HepG2 (cell line): ENCODE data around the gene COG4. TPM values are rescaled to one million over a fixed set of nuclear protein-coding genes. Genes with fewer than 3 reads are reported as not detected.

Experiments used
- BRCA1 ChIP-seq: sonication (generic); formaldehyde crosslinking; IDR thresholded peaks from 2 replicates; pipeline ENCODE4 v1.4.0; 2020; ENCODE audit warnings: missing genetic modification reagents
- EHMT2 ChIP-seq: fragments of 200-600 bp; sonication (generic); IDR thresholded peaks from 2 replicates; pipeline ENCODE4 v1.7.0; 2017; ENCODE audit warnings: antibody characterized with exemption, low read depth, low read length, borderline replicate concordance
- FIP1L1 ChIP-seq: fragments of 200-400 bp; formaldehyde crosslinking; IDR thresholded peaks from 2 replicates; pipeline ENCODE4 v1.6.1; 2018; ENCODE audit warnings: low read depth, mild to moderate bottlenecking, low read length, moderate library complexity, borderline replicate concordance; ENCODE audit not compliant: insufficient read depth
- LCORL ChIP-seq, 2 experiments: fragments of 450-650 bp in 1 of 2; sonication (generic) in 1 of 2; formaldehyde crosslinking in 1 of 2; IDR thresholded peaks; 2 replicates each; pipeline versions ENCODE4 v1.5.0 to v1.6.1; 2017 to 2020; ENCODE audit warnings: antibody characterized with exemption in 1 of 2, missing genetic modification reagents in 1 of 2
- MLLT10 ChIP-seq: sonication (generic); formaldehyde crosslinking; IDR thresholded peaks from 2 replicates; pipeline ENCODE4 v1.4.0; 2020; ENCODE audit warnings: missing genetic modification reagents
- MTA3 ChIP-seq: sonication (generic); formaldehyde crosslinking; IDR thresholded peaks from 2 replicates; pipeline ENCODE4 v1.4.0; 2020; ENCODE audit warnings: missing genetic modification reagents
- NFE2L1 ChIP-seq: sonication (generic); formaldehyde crosslinking; IDR thresholded peaks from 2 replicates; pipeline ENCODE4 v1.4.0; 2020; ENCODE audit warnings: missing genetic modification reagents, mild to moderate bottlenecking, borderline replicate concordance
- PATZ1 ChIP-seq: sonication (generic); formaldehyde crosslinking; IDR thresholded peaks from 2 replicates; pipeline ENCODE4 v1.4.0; 2020; ENCODE audit warnings: missing genetic modification reagents
- PCBP2 ChIP-seq: fragments of 200-400 bp; formaldehyde crosslinking; optimal IDR thresholded peaks from 2 replicates; pipeline ENCODE3; 2018; ENCODE audit warnings: low read length, low read depth; ENCODE audit not compliant: poor library complexity, severe bottlenecking
- PHF21A ChIP-seq: sonication (generic); formaldehyde crosslinking; IDR thresholded peaks from 2 replicates; pipeline ENCODE4 v1.5.0; 2020; ENCODE audit warnings: mild to moderate bottlenecking, missing genetic modification reagents
- SIX1 ChIP-seq: sonication (generic); formaldehyde crosslinking; IDR thresholded peaks from 2 replicates; pipeline ENCODE4 v1.4.0; 2020; ENCODE audit warnings: missing genetic modification reagents, borderline replicate concordance
- THAP11 ChIP-seq: IDR thresholded peaks from 2 replicates; pipeline ENCODE4 v1.6.1; 2016; ENCODE audit warnings: missing biosample characterization, missing genetic modification reagents
- TRAFD1 ChIP-seq: sonication (generic); formaldehyde crosslinking; IDR thresholded peaks from 2 replicates; pipeline ENCODE4 v1.5.1; 2020; ENCODE audit warnings: missing genetic modification reagents, mild to moderate bottlenecking, borderline replicate concordance
- ZBTB42 ChIP-seq: sonication (generic); formaldehyde crosslinking; IDR thresholded peaks from 2 replicates; pipeline ENCODE4 v1.5.0; 2020; ENCODE audit warnings: mild to moderate bottlenecking, missing genetic modification reagents
- ZBTB46 ChIP-seq: sonication (generic); formaldehyde crosslinking; IDR thresholded peaks from 2 replicates; pipeline ENCODE4 v1.4.0; 2020; ENCODE audit warnings: mild to moderate bottlenecking, missing genetic modification reagents, borderline replicate concordance
- ZC3H4 ChIP-seq: sonication (generic); formaldehyde crosslinking; IDR thresholded peaks from 2 replicates; pipeline ENCODE4 v1.4.0; 2020; ENCODE audit warnings: missing genetic modification reagents, borderline replicate concordance
- ZFP41 ChIP-seq: sonication (generic); formaldehyde crosslinking; IDR thresholded peaks from 2 replicates; pipeline ENCODE4 v1.4.0; 2020; ENCODE audit warnings: mild to moderate bottlenecking, missing genetic modification reagents, borderline replicate concordance
- ZNF577 ChIP-seq: sonication (generic); formaldehyde crosslinking; IDR thresholded peaks from 2 replicates; pipeline ENCODE4 v1.4.0; 2020; ENCODE audit warnings: mild to moderate bottlenecking, low read depth, missing genetic modification reagents, borderline replicate concordance
- ZNF879 ChIP-seq: sonication (generic); formaldehyde crosslinking; IDR thresholded peaks from 2 replicates; pipeline ENCODE4 v1.8.1; 2023; ENCODE audit warnings: missing genetic modification reagents
- ZXDC ChIP-seq: sonication (generic); formaldehyde crosslinking; IDR thresholded peaks from 2 replicates; pipeline ENCODE4 v1.5.0; 2020; ENCODE audit warnings: mild to moderate bottlenecking, missing genetic modification reagents
- polyA plus RNA-seq, 8 experiments: library from polyadenylated mRNA; depleted of rRNA in 3 of 8; stranded (reverse) in 7 of 8; unstranded in 1 of 8; fragments of >200 nt; fragmentation: Illumina TruSeq in 4 of 8; extraction: Trizol in 4 of 8; gene quantifications; 2 replicates each; pipeline versions ENCODE4 v1.2.1 to v1.2.3, GENCODE V29; 2011 to 2016; ENCODE audit warnings: low read depth in 4 of 8, missing spikeins in 1 of 8, mixed read lengths in 1 of 8; ENCODE audit not compliant: insufficient read depth in 1 of 8
- total RNA-seq, 5 experiments: library from RNA; depleted of rRNA; stranded (reverse); fragments of >200 nt; fragmentation: Illumina TruSeq; extraction: Trizol; gene quantifications; 2 replicates each; pipeline ENCODE4 v1.2.3, GENCODE V29; 2016; ENCODE audit warnings: low read depth in 1 of 5

COG4 gene
- total and polyA plus RNA-seq, 2 of the 13 experiments (the other 11 are each of a cell fraction or from before 2014, with no cell fraction given): 51.1 to 73.8 TPM

- TF ChIP-seq ZXDC (CRISPR knock-in tag) (peak; percentile 36; the same call in 1 of the 2 replicates), ZNF577 (CRISPR knock-in tag) (no peak), TRAFD1 (CRISPR knock-in tag) (no peak), THAP11 (CRISPR knock-in tag) (peak; percentile 97), PHF21A (0 out of 2 replicates have a peak, but pooled peaks have one; percentile 20), FIP1L1 (no peak), SIX1 (CRISPR knock-in tag) (0 out of 2 replicates have a peak, but pooled peaks have one; percentile 13), ZBTB42 (CRISPR knock-in tag) (peak; percentile 77; the same call in 1 of the 2 replicates), PATZ1 (CRISPR knock-in tag) (peak; percentile 98), LCORL (IDR thresholded peaks at IDR 0.05) (no peak), LCORL (CRISPR knock-in tag; IDR thresholded peaks at IDR 0.05) (peak; percentile 70), NFE2L1 (no peak), BRCA1 (CRISPR knock-in tag) (no peak), ZFP41 (CRISPR knock-in tag) (no peak), MLLT10 (no peak), ZBTB46 (CRISPR knock-in tag) (0 out of 2 replicates have a peak, but pooled peaks have one; percentile 90), ZNF879 (CRISPR knock-in tag) (0 out of 2 replicates have a peak, but pooled peaks have one; percentile 64), EHMT2 (no peak), MTA3 (CRISPR knock-in tag) (no peak), PCBP2 (no peak), ZC3H4 (CRISPR knock-in tag) (no peak; the same call in 1 of the 2 replicates)
These were observed 84.1 kb downstream of the COG4 start, which contains the start of gene ST3GAL2 (continued) for GRCh38 chr16:70438969-70439862.
